Activated CD8-positive, alpha-beta T cell treated with anti-CD3 and anti-CD28 coated beads for 36 hours (primary cell): ENCODE results near the gene DLG2. TPM values are rescaled to one million over a fixed set of nuclear protein-coding genes. Genes with fewer than 3 reads are reported as not detected.

Experiments
- ATAC-seq: fragments of 200-7000 bp; cut with Tn5 transposase; one replicate; pipeline ENCODE4 v1.10.0; 2021; ENCODE audit warnings: mild to moderate bottlenecking, moderate library complexity
- CTCF ChIA-PET: fragments of 350-600 bp; sonication (Branson Sonifier 250); formaldehyde crosslinking; loops from one replicate; lab custom pipeline; 2021; ENCODE audit warnings: antibody characterized with exemption; lab: Charles Lee
- POLR2A ChIA-PET: fragments of 350-600 bp; sonication (Branson Sonifier 250); formaldehyde crosslinking; loops from one replicate; lab custom pipeline; 2021; ENCODE audit warnings: antibody characterized with exemption; lab: Charles Lee
- DNase-seq: peaks from one replicate; pipeline ENCODE4 v3.0.0-alpha.2; 2020
- H3K27ac Mint-ChIP-seq: one replicate; pipeline ENCODE4 v1.8.0; 2021; ENCODE audit warnings: mild to moderate bottlenecking, mixed read lengths
- H3K27me3 Mint-ChIP-seq: one replicate; pipeline ENCODE4 v1.8.0; 2021; ENCODE audit warnings: mixed read lengths
- H3K36me3 Mint-ChIP-seq: one replicate; pipeline ENCODE4 v1.8.0; 2021; ENCODE audit warnings: low read depth, mixed read lengths
- H3K4me1 Mint-ChIP-seq: one replicate; pipeline ENCODE4 v1.8.0; 2021; ENCODE audit warnings: low read depth, mixed read lengths
- H3K4me3 Mint-ChIP-seq: one replicate; pipeline ENCODE4 v1.8.0; 2021; ENCODE audit warnings: mild to moderate bottlenecking, moderate library complexity, mixed read lengths
- H3K9me3 Mint-ChIP-seq: one replicate; pipeline ENCODE4 v1.8.0; 2021; ENCODE audit warnings: mixed read lengths
- CTCF ChIP-seq: fragments of 200-600 bp; IDR thresholded peaks from one replicate; pipeline ENCODE4 v1.8.0; 2022; ENCODE audit warnings: antibody characterized with exemption, mild to moderate bottlenecking
- intact Hi-C: fragments of 100-400 bp; cut with micrococcal nuclease; formaldehyde crosslinking; loops from one replicate; pipeline ENCODE4 v1.10.0; 2022
- total RNA-seq, 2 experiments: library from RNA; stranded (reverse); gene quantifications; one replicate each; pipeline ENCODE4 v1.2.3, GENCODE V29; 2021

The DLG2 gene
- total RNA-seq, 2 experiments from 2014 or later = 2.2 to 2.6 TPM

DNA sequence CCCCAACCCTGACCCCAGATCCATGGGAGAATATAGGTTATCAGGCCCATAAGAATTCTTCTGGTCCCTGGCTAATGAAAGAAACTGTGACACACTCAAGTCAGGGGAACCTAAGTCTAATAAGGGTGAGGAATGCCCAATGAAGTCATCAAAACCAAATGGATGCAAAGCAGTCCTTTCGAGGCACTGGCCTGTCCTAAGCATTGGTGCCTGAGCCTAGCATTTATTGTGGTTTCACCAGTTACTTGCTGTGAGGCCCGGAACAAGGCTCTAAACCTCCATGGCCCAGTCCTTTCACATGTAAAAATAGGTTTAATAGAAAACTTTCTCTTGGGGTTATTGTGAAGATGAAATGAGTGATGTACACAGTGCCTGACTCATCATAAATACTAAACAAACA is 712.6 kb downstream of the DLG2 start:
- ATAC-seq (no peak), DNase-seq (no peak)
- no peak overlapping the region for H3K4me3 Mint-ChIP-seq
- H3K27me3 Mint-ChIP-seq = no peaks in the 10 kb centered on the region
- no peak for TF ChIP-seq CTCF
- peaks cover 20% of the 10 kb centered on the region for H3K9me3 Mint-ChIP-seq
- intact Hi-C loops = no loop called here
- H3K36me3 Mint-ChIP-seq = no peaks in the 10 kb centered on the region
- POLR2A ChIA-PET = no interaction called here
- CTCF ChIA-PET = no interaction called here
- H3K27ac Mint-ChIP-seq = no peak overlapping the region
- no peaks in the 10 kb centered on the region for H3K4me1 Mint-ChIP-seq

GRCh38 chr11:84909740-84910139 is 717.4 kb downstream of the DLG2 start:
- ChIA-PET CTCF (no interaction called here), POLR2A (no interaction called here)
- Mint-ChIP-seq H3K4me3 (no peak overlapping the region), H3K4me1 (no peaks in the 10 kb centered on the region), H3K27me3 (no peaks in the 10 kb centered on the region), H3K36me3 (no peaks in the 10 kb centered on the region), H3K9me3 (peaks cover 14% of the 10 kb centered on the region), H3K27ac (no peak overlapping the region)
- ATAC-seq (no peak), DNase-seq (no peak)
- intact Hi-C loops = no loop called here
- TF ChIP-seq CTCF = no peak

DNA sequence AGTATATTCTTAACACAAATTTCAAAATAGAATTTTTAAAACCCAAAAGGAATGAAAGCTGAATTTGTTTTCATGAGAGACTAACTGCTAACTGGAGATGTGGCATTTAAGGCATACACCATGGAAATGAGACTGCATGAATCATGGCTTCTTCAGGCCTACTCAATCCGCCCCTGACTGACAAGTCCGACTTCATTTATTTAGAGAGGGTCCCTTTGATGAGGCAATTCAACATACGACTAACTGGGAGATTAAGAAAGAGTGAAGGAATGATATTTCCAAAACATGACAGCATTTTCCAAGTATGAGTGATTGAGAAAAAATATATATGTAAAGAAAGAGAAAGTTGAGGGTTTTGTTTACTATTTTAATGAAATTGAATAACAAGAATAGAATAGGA is 720.1 kb downstream of the DLG2 start:
- Mint-ChIP-seq H3K4me1 (no peaks in the 10 kb centered on the region), H3K27me3 (no peaks in the 10 kb centered on the region), H3K9me3 (peaks cover 7% of the 10 kb centered on the region), H3K36me3 (no peaks in the 10 kb centered on the region), H3K27ac (no peak overlapping the region), H3K4me3 (no peak overlapping the region)
- DNase-seq (no peak), ATAC-seq (no peak)
- TF ChIP-seq CTCF = no peak
- ChIA-PET CTCF (no interaction called here), POLR2A (no interaction called here)
- intact Hi-C loops = no loop called here

- H3K4me1 Mint-ChIP-seq = no peaks in the 10 kb centered on the region
- DNase-seq (no peak), ATAC-seq (no peak)
- no peaks in the 10 kb centered on the region for H3K36me3 Mint-ChIP-seq
- TF ChIP-seq CTCF = no peak
- intact Hi-C loops = no loop called here
- no peak overlapping the region for H3K27ac Mint-ChIP-seq
- POLR2A ChIA-PET = no interaction called here
- H3K27me3 Mint-ChIP-seq = no peaks in the 10 kb centered on the region
- CTCF ChIA-PET = no interaction called here
- H3K4me3 Mint-ChIP-seq = no peak overlapping the region
- H3K9me3 Mint-ChIP-seq = peaks cover 6% of the 10 kb centered on the region
Measured at GRCh38 chr11:84905411-84905810, 721.7 kb downstream of the DLG2 start.

- CTCF ChIA-PET = no interaction called here
- no peak overlapping the region for H3K27ac Mint-ChIP-seq
- DNase-seq = no peak
- no peak for ATAC-seq
- H3K36me3 Mint-ChIP-seq = no peaks in the 10 kb centered on the region
- intact Hi-C loops = no loop called here
- no peaks in the 10 kb centered on the region for H3K27me3 Mint-ChIP-seq
- TF ChIP-seq CTCF = no peak
- H3K4me1 Mint-ChIP-seq = no peaks in the 10 kb centered on the region
- POLR2A ChIA-PET = no interaction called here
- no peak overlapping the region for H3K4me3 Mint-ChIP-seq
- peaks cover 8% of the 10 kb centered on the region for H3K9me3 Mint-ChIP-seq
Measured at GRCh38 chr11:84902445-84902844, 724.7 kb downstream of the DLG2 start.
